Measurements from ENCODE around the gene AREL1.
A peak's percentile ranks its signal among the peaks of the same experiment; 100 is the strongest.

Gene AREL1

GRCh38 chr14:74614508-74615495, 98.1 kb downstream of the AREL1 start:
- H3K4me3 ChIP-seq (ENCODE audit: low read length) = peak overlapping the region; percentile 13; the same call in 1 of the 2 replicates
- 0 out of 2 replicates have a peak, but pooled peaks cover 2% of the 10 kb centered on the region for H4K20me1 ChIP-seq (ENCODE audit: control insufficient read depth, insufficient read depth, low read depth, low read length)
- no peaks in the 10 kb centered on the region for H3K79me2 ChIP-seq (ENCODE audit: control insufficient read depth, low read length)
- H3K27ac ChIP-seq (ENCODE audit: low read depth, low read length) = no peak overlapping the region
- H3K9me3 ChIP-seq (ENCODE audit: control insufficient read depth, insufficient read depth, low read length) = no peaks in the 10 kb centered on the region
- 0 out of 2 replicates have a peak, but pooled peaks cover 3% of the 10 kb centered on the region for H3F3A ChIP-seq (ENCODE audit: control insufficient read depth, insufficient read depth)
- peak overlapping the region; percentile 27 for H3K4me2 ChIP-seq (ENCODE audit: low read length)
- peaks cover 6% of the 10 kb centered on the region; the same call in 1 of the 2 replicates for H3K27me3 ChIP-seq (ENCODE audit: control insufficient read depth, low read length)
- TF ChIP-seq EZH2phosphoT487 (IDR thresholded peaks at IDR 0.05; ENCODE audit: borderline replicate concordance, low read length) = no peak
- TF ChIP-seq, protein P1, sequence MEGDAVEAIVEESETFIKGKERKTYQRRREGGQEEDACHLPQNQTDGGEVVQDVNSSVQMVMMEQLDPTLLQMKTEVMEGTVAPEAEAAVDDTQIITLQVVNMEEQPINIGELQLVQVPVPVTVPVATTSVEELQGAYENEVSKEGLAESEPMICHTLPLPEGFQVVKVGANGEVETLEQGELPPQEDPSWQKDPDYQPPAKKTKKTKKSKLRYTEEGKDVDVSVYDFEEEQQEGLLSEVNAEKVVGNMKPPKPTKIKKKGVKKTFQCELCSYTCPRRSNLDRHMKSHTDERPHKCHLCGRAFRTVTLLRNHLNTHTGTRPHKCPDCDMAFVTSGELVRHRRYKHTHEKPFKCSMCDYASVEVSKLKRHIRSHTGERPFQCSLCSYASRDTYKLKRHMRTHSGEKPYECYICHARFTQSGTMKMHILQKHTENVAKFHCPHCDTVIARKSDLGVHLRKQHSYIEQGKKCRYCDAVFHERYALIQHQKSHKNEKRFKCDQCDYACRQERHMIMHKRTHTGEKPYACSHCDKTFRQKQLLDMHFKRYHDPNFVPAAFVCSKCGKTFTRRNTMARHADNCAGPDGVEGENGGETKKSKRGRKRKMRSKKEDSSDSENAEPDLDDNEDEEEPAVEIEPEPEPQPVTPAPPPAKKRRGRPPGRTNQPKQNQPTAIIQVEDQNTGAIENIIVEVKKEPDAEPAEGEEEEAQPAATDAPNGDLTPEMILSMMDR (IDR thresholded peaks at IDR 0.05; ENCODE audit: low read depth, low read length, poor library complexity, severe bottlenecking) = no peak
- H3K9me2 ChIP-seq (replicated peaks; ENCODE audit: control insufficient read depth, low read length) = no peaks in the 10 kb centered on the region
- H3K4me1 ChIP-seq (ENCODE audit: control insufficient read depth, low read length) = peaks cover 37% of the 10 kb centered on the region
- no peaks in the 10 kb centered on the region for H3K36me3 ChIP-seq (ENCODE audit: control insufficient read depth, low read length)

- TF ChIP-seq EZH2phosphoT487 (IDR thresholded peaks at IDR 0.05; ENCODE audit: borderline replicate concordance, low read length) = no peak
- TF ChIP-seq, protein P1 (IDR thresholded peaks at IDR 0.05; ENCODE audit: low read depth, low read length, poor library complexity, severe bottlenecking) = no peak
- 0 out of 2 replicates have a peak, but pooled peaks cover 3% of the 10 kb centered on the region for H3F3A ChIP-seq (ENCODE audit: control insufficient read depth, insufficient read depth)
- 0 out of 2 replicates have a peak, but pooled peaks cover 2% of the 10 kb centered on the region for H4K20me1 ChIP-seq (ENCODE audit: control insufficient read depth, insufficient read depth, low read depth, low read length)
- H3K9me2 ChIP-seq (replicated peaks; ENCODE audit: control insufficient read depth, low read length) = no peaks in the 10 kb centered on the region
- peaks cover 6% of the 10 kb centered on the region; the same call in 1 of the 2 replicates for H3K27me3 ChIP-seq (ENCODE audit: control insufficient read depth, low read length)
- no peaks in the 10 kb centered on the region for H3K79me2 ChIP-seq (ENCODE audit: control insufficient read depth, low read length)
- H3K4me3 ChIP-seq (ENCODE audit: low read length) = no peak overlapping the region
- no peaks in the 10 kb centered on the region for H3K9me3 ChIP-seq (ENCODE audit: control insufficient read depth, insufficient read depth, low read length)
- H3K4me1 ChIP-seq (ENCODE audit: control insufficient read depth, low read length) = peaks cover 40% of the 10 kb centered on the region
- no peak overlapping the region for H3K27ac ChIP-seq (ENCODE audit: low read depth, low read length)
- no peaks in the 10 kb centered on the region for H3K36me3 ChIP-seq (ENCODE audit: control insufficient read depth, low read length)
- H3K4me2 ChIP-seq (ENCODE audit: low read length) = no peak overlapping the region
These were observed 99.5 kb downstream of the AREL1 start for GRCh38 chr14:74613211-74613914.

- TF ChIP-seq EZH2phosphoT487 (IDR thresholded peaks at IDR 0.05; ENCODE audit: borderline replicate concordance, low read length) = no peak
- TF ChIP-seq, protein P1 (IDR thresholded peaks at IDR 0.05; ENCODE audit: low read depth, low read length, poor library complexity, severe bottlenecking) = peak; percentile 53
- peak overlapping the region; percentile 73 for H3K4me3 ChIP-seq (ENCODE audit: low read length)
- H4K20me1 ChIP-seq (ENCODE audit: control insufficient read depth, insufficient read depth, low read depth, low read length) = 0 out of 2 replicates have a peak, but pooled peaks cover 2% of the 10 kb centered on the region
- peak overlapping the region; percentile 87 for H3K4me2 ChIP-seq (ENCODE audit: low read length)
- no peaks in the 10 kb centered on the region for H3K9me2 ChIP-seq (replicated peaks; ENCODE audit: control insufficient read depth, low read length)
- H3K27me3 ChIP-seq (ENCODE audit: control insufficient read depth, low read length) = peaks cover 6% of the 10 kb centered on the region; the same call in 1 of the 2 replicates
- H3K36me3 ChIP-seq (ENCODE audit: control insufficient read depth, low read length) = no peaks in the 10 kb centered on the region
- H3K27ac ChIP-seq (ENCODE audit: low read depth, low read length) = no peak overlapping the region
- H3K79me2 ChIP-seq (ENCODE audit: control insufficient read depth, low read length) = no peaks in the 10 kb centered on the region
- H3F3A ChIP-seq (ENCODE audit: control insufficient read depth, insufficient read depth) = 0 out of 2 replicates have a peak, but pooled peaks cover 3% of the 10 kb centered on the region
- no peaks in the 10 kb centered on the region for H3K9me3 ChIP-seq (ENCODE audit: control insufficient read depth, insufficient read depth, low read length)
- H3K4me1 ChIP-seq (ENCODE audit: control insufficient read depth, low read length) = peaks cover 31% of the 10 kb centered on the region
These were observed 100.4 kb downstream of the AREL1 start for GRCh38 chr14:74612350-74613021.
